ENCODE data around the gene TAF4.
"Not testable (repeated sequence)": the region's sequence is repeated elsewhere in the genome, so short reads cannot be mapped to it uniquely, and the experiment has no call there.

The TAF4 gene

GRCh38 chr20:61982191-61982950, 83.3 kb downstream of the TAF4 start:
- peaks cover 0 to 7% of the 10 kb centered on the region in 2 experiments for H3K4me1 ChIP-seq (ENCODE audit: control insufficient read depth in 1 of 2, insufficient read depth in 1 of 2, low read depth in 1 of 2, low read length in 1 of 2)
- H3K27ac ChIP-seq = no peak overlapping the region
- TF ChIP-seq CTCF (IDR thresholded peaks at IDR 0.05) = no peak
- H3K4me3 ChIP-seq (ENCODE audit: low read depth in 1 of 2, low read length in 1 of 2) = no peak overlapping the region
- H3K9me3 ChIP-seq = no peaks in the 10 kb centered on the region
- H3K27me3 ChIP-seq = no peaks in the 10 kb centered on the region
- peaks cover 35% of the 10 kb centered on the region for H3K36me3 ChIP-seq

- H3K27me3 ChIP-seq; H3K27ac ChIP-seq; H3K4me1 ChIP-seq (ENCODE audit: control insufficient read depth in 1 of 2, insufficient read depth in 1 of 2, low read depth in 1 of 2, low read length in 1 of 2); H3K9me3 ChIP-seq; H3K4me3 ChIP-seq (ENCODE audit: low read depth in 1 of 2, low read length in 1 of 2): not testable (repeated sequence)
- H3K36me3 ChIP-seq = peaks cover 35% of the 10 kb centered on the region
These were observed 84.0 kb downstream of the TAF4 start for GRCh38 chr20:61981691-61982090.

GRCh38 chr20:61980647-61981583, 84.8 kb downstream of the TAF4 start:
- peaks cover 0 to 7% of the 10 kb centered on the region in 2 experiments for H3K4me1 ChIP-seq (ENCODE audit: control insufficient read depth in 1 of 2, insufficient read depth in 1 of 2, low read depth in 1 of 2, low read length in 1 of 2)
- H3K9me3 ChIP-seq = no peaks in the 10 kb centered on the region
- H3K27me3 ChIP-seq = no peaks in the 10 kb centered on the region
- peaks cover 40% of the 10 kb centered on the region for H3K36me3 ChIP-seq
- no peak overlapping the region for H3K4me3 ChIP-seq (ENCODE audit: low read depth in 1 of 2, low read length in 1 of 2)
- TF ChIP-seq CTCF (IDR thresholded peaks at IDR 0.05) = peak; percentile 42
- no peak overlapping the region for H3K27ac ChIP-seq

GRCh38 chr20:61979701-61980635, 85.7 kb downstream of the TAF4 start:
- Histone ChIP-seq H3K4me3 (ENCODE audit: low read depth in 1 of 2, low read length in 1 of 2) (no peak overlapping the region), H3K27me3 (no peaks in the 10 kb centered on the region), H3K36me3 (peaks cover 40% of the 10 kb centered on the region), H3K4me1 (ENCODE audit: control insufficient read depth in 1 of 2, insufficient read depth in 1 of 2, low read depth in 1 of 2, low read length in 1 of 2) (peaks cover 0 to 7% of the 10 kb centered on the region in 2 experiments), H3K9me3 (no peaks in the 10 kb centered on the region), H3K27ac (no peak overlapping the region)
- TF ChIP-seq CTCF (IDR thresholded peaks at IDR 0.05) = no peak

- Histone ChIP-seq H3K4me3 (ENCODE audit: low read depth in 1 of 2, low read length in 1 of 2) (no peak overlapping the region), H3K27me3 (no peaks in the 10 kb centered on the region), H3K27ac (no peak overlapping the region)
These were observed 86.6 kb downstream of the TAF4 start for GRCh38 chr20:61979090-61979489.

More at GRCh38 chr20:61979090-61979489, 86.6 kb downstream of the TAF4 start:
- Histone ChIP-seq H3K9me3 (no peaks in the 10 kb centered on the region), H3K36me3 (peaks cover 47% of the 10 kb centered on the region), H3K4me1 (ENCODE audit: control insufficient read depth in 1 of 2, insufficient read depth in 1 of 2, low read depth in 1 of 2, low read length in 1 of 2) (peaks cover 0 to 7% of the 10 kb centered on the region in 2 experiments)
- TF ChIP-seq CTCF (IDR thresholded peaks at IDR 0.05) = no peak

Measured in neutrophil (primary cell).